ENCODE measurements around the gene P2RY6. TPM values are rescaled to one million over a fixed set of nuclear protein-coding genes. Genes with fewer than 3 reads are reported as not detected.

The P2RY6 gene
- polyA plus RNA-seq, 1 donor (not counting 4 experiments of a cell fraction or from before 2014, with no cell fraction given) = 0.04 TPM

GRCh38 chr11:73345481-73346160 lies 73.5 kb downstream of the P2RY6 start:
- Histone ChIP-seq H3K4me3 (ENCODE audit: control insufficient read depth in 2 of 3, extremely low read depth in 1 of 3, insufficient read depth in 2 of 3, low read depth in 1 of 3, low read length in 3 of 3) (no peak overlapping the region), H3K4me2 (ENCODE audit: control insufficient read depth, extremely low read depth, insufficient read depth, low read depth, low read length) (no peak overlapping the region), H3K4me1 (ENCODE audit: control insufficient read depth, extremely low read depth, insufficient read depth, low read length) (peaks cover 4% of the 10 kb centered on the region), H4K20me1 (ENCODE audit: control insufficient read depth, extremely low read depth, insufficient read depth, low read length) (peaks cover 2% of the 10 kb centered on the region), H3K9me1 (ENCODE audit: control insufficient read depth, extremely low read depth, insufficient read depth, low read length) (no peaks in the 10 kb centered on the region), H2AFZ (ENCODE audit: control insufficient read depth, low read length) (no peak overlapping the region), H3K9me3 (ENCODE audit: control insufficient read depth, low read depth, low read length) (no peaks in the 10 kb centered on the region), H3K36me3 (ENCODE audit: control insufficient read depth in 2 of 2, extremely low read depth in 1 of 2, insufficient read depth in 2 of 2, low read length in 2 of 2) (no peaks in the 10 kb centered on the region), H3K79me2 (ENCODE audit: control insufficient read depth, insufficient read depth, low read length) (no peaks in the 10 kb centered on the region), H3K27ac (ENCODE audit: control insufficient read depth, insufficient read depth, low read length) (no peak overlapping the region), H3K9ac (ENCODE audit: control insufficient read depth, extremely low read depth, insufficient read depth, low read length) (no peak overlapping the region), H3K27me3 (ENCODE audit: control insufficient read depth, extremely low read depth, insufficient read depth, low read length) (peaks cover 14% of the 10 kb centered on the region)
- TF ChIP-seq CTCF (optimal IDR thresholded peaks at IDR 0.05 in 1 of 3, IDR thresholded peaks at IDR 0.05 in 1 of 3, conservative IDR thresholded peaks at IDR 0.05 in 1 of 3; ENCODE audit: extremely low read depth in 1 of 3, insufficient read depth in 2 of 3, low read length in 3 of 3) (no peak), EZH2 (IDR thresholded peaks at IDR 0.05; ENCODE audit: low read length) (no peak)
- FAIRE-seq (no peak), DNase-seq (ENCODE audit: low read depth, low spot score) (no peak)
- dilution Hi-C loops (cut with MboI; ENCODE audit: extremely low pct_ligation_motif_present, low sequenced_read_pairs) = no loop called here

- Histone ChIP-seq H3K79me2 (ENCODE audit: control insufficient read depth, insufficient read depth, low read length) (no peaks in the 10 kb centered on the region), H3K9ac (ENCODE audit: control insufficient read depth, extremely low read depth, insufficient read depth, low read length) (no peak overlapping the region), H3K27ac (ENCODE audit: control insufficient read depth, insufficient read depth, low read length) (no peak overlapping the region), H4K20me1 (ENCODE audit: control insufficient read depth, extremely low read depth, insufficient read depth, low read length) (peaks cover 2% of the 10 kb centered on the region), H3K9me3 (ENCODE audit: control insufficient read depth, low read depth, low read length) (no peaks in the 10 kb centered on the region), H3K9me1 (ENCODE audit: control insufficient read depth, extremely low read depth, insufficient read depth, low read length) (no peaks in the 10 kb centered on the region), H3K4me2 (ENCODE audit: control insufficient read depth, extremely low read depth, insufficient read depth, low read depth, low read length) (no peak overlapping the region), H2AFZ (ENCODE audit: control insufficient read depth, low read length) (no peak overlapping the region), H3K4me1 (ENCODE audit: control insufficient read depth, extremely low read depth, insufficient read depth, low read length) (peaks cover 4% of the 10 kb centered on the region), H3K36me3 (ENCODE audit: control insufficient read depth in 2 of 2, extremely low read depth in 1 of 2, insufficient read depth in 2 of 2, low read length in 2 of 2) (no peaks in the 10 kb centered on the region), H3K27me3 (ENCODE audit: control insufficient read depth, extremely low read depth, insufficient read depth, low read length) (peaks cover 14% of the 10 kb centered on the region), H3K4me3 (ENCODE audit: control insufficient read depth in 2 of 3, extremely low read depth in 1 of 3, insufficient read depth in 2 of 3, low read depth in 1 of 3, low read length in 3 of 3) (no peak overlapping the region)
- TF ChIP-seq EZH2 (IDR thresholded peaks at IDR 0.05; ENCODE audit: low read length) = no peak
- no peak for TF ChIP-seq CTCF (optimal IDR thresholded peaks at IDR 0.05 in 1 of 3, IDR thresholded peaks at IDR 0.05 in 1 of 3, conservative IDR thresholded peaks at IDR 0.05 in 1 of 3; ENCODE audit: extremely low read depth in 1 of 3, insufficient read depth in 2 of 3, low read length in 3 of 3)
- DNase-seq (ENCODE audit: low read depth, low spot score) (no peak), FAIRE-seq (no peak)
- dilution Hi-C loops (cut with MboI; ENCODE audit: extremely low pct_ligation_motif_present, low sequenced_read_pairs) = no loop called here
Observed at GRCh38 chr11:73346186-73346935, 74.2 kb downstream of the P2RY6 start.

Data from keratinocyte (primary cell).